HG03095 (cell line): ENCODE results near the gene SNRPD1.
"Not testable (repeated sequence)": the region's sequence is repeated elsewhere in the genome, so short reads cannot be mapped to it uniquely, and the experiment has no call there.

Source experiments
- ATAC-seq: cut with Tn5 transposase; IDR thresholded peaks from one replicate; pipeline ENCODE4 v1.9.1; 2021; ENCODE audit warnings: moderate library complexity; ENCODE audit not compliant: unreplicated experiment

SNRPD1 gene

GRCh38 chr18:21634588-21635199 lies 22.6 kb downstream of the SNRPD1 start:
- no peak for ATAC-seq

GRCh38 chr18:21636769-21637168 lies 24.7 kb downstream of the SNRPD1 start:
- no peak for ATAC-seq

- ATAC-seq = no peak
These were observed 26.7 kb downstream of the SNRPD1 start for GRCh38 chr18:21638822-21639221.

GRCh38 chr18:21640375-21640774 lies 28.3 kb downstream of the SNRPD1 start:
- not testable (repeated sequence) for ATAC-seq

- ATAC-seq = no peak
These were observed 38.2 kb downstream of the SNRPD1 start for GRCh38 chr18:21650311-21650710.

GRCh38 chr18:21652073-21652472 lies 40.0 kb downstream of the SNRPD1 start:
- no peak for ATAC-seq

GRCh38 chr18:21653361-21653760 lies 41.2 kb downstream of the SNRPD1 start:
- ATAC-seq = no peak

GRCh38 chr18:21656402-21656801 lies 44.3 kb downstream of the SNRPD1 start:
- no peak for ATAC-seq

GRCh38 chr18:21660078-21660477 lies 48.0 kb downstream of the SNRPD1 start:
- ATAC-seq = no peak

- ATAC-seq = no peak
These were observed 50.5 kb downstream of the SNRPD1 start for GRCh38 chr18:21662581-21662980.

- no peak for ATAC-seq
These were observed 51.5 kb downstream of the SNRPD1 start for GRCh38 chr18:21663578-21663977.

GRCh38 chr18:21664069-21664468 lies 52.0 kb downstream of the SNRPD1 start:
- no peak for ATAC-seq

- ATAC-seq = no peak
These were observed 57.7 kb downstream of the SNRPD1 start for GRCh38 chr18:21669736-21670285.

- ATAC-seq = no peak
These were observed 60.6 kb downstream of the SNRPD1 start for GRCh38 chr18:21672521-21673267.

GRCh38 chr18:21675354-21675753 lies 63.2 kb downstream of the SNRPD1 start:
- not testable (repeated sequence) for ATAC-seq

GRCh38 chr18:21678859-21679258 lies 66.7 kb downstream of the SNRPD1 start:
- no peak for ATAC-seq

GRCh38 chr18:21680161-21680560 lies 68.0 kb downstream of the SNRPD1 start:
- no peak for ATAC-seq

GRCh38 chr18:21682371-21683051 lies 70.4 kb downstream of the SNRPD1 start:
- ATAC-seq = no peak
